Tibial nerve (tissue), 4 donors: ENCODE data around the gene SPATA7.

Experiments used
- EP300 ChIP-seq, 2 donors: sonication (generic); formaldehyde crosslinking; IDR thresholded peaks; one replicate each; pipeline ENCODE4 v1.6.1; 2017; ENCODE audit warnings: antibody characterized with exemption in 2 of 2, mild to moderate bottlenecking in 1 of 2
- POLR2A ChIP-seq, 2 donors: fragments of 450-650 bp; IDR thresholded peaks; one replicate each; pipeline ENCODE4 v1.6.1; 2017; ENCODE audit warnings: antibody characterized with exemption in 2 of 2, mild to moderate bottlenecking in 2 of 2, moderate library complexity in 2 of 2
- TF ChIP-seq, protein P1 (sequence below), 5 experiments: fragments of 200-600 bp in 3 of 5; fragments of 450-650 bp in 2 of 5; sonication (generic) in 3 of 5; IDR thresholded peaks; one replicate each; pipeline ENCODE4 v1.5.1; 2016 to 2019; ENCODE audit warnings: antibody characterized with exemption in 5 of 5, mild to moderate bottlenecking in 3 of 5, moderate library complexity in 2 of 5

DNA sequence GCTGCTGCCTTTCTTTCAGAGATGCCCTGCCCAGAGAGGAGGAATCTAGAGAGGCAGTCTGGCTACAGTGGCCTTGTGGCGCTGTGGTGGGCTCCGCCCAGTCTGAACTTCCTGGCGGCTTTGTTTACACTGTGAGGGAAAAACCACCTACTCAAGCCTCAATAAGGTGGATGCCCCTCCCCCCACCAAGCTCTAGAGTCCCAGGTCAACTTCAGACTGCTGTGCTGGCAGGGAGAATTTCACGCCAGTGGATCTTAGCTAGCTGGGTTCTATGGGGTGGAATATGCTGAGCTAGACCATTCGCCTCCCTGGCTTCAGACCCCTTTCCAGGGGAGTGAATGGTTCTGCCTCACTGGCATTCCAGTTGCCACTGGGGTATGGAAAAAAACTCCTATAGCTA lies 25.6 kb downstream of the SPATA7 start:
- TF ChIP-seq, protein P1, sequence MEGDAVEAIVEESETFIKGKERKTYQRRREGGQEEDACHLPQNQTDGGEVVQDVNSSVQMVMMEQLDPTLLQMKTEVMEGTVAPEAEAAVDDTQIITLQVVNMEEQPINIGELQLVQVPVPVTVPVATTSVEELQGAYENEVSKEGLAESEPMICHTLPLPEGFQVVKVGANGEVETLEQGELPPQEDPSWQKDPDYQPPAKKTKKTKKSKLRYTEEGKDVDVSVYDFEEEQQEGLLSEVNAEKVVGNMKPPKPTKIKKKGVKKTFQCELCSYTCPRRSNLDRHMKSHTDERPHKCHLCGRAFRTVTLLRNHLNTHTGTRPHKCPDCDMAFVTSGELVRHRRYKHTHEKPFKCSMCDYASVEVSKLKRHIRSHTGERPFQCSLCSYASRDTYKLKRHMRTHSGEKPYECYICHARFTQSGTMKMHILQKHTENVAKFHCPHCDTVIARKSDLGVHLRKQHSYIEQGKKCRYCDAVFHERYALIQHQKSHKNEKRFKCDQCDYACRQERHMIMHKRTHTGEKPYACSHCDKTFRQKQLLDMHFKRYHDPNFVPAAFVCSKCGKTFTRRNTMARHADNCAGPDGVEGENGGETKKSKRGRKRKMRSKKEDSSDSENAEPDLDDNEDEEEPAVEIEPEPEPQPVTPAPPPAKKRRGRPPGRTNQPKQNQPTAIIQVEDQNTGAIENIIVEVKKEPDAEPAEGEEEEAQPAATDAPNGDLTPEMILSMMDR (IDR thresholded peaks at IDR 0.05): no peak
- no peak for TF ChIP-seq POLR2A (IDR thresholded peaks at IDR 0.05)
- TF ChIP-seq EP300 (IDR thresholded peaks at IDR 0.05): no peak
